Hepatocyte (in vitro differentiated cells): ENCODE results near the gene ORC3. TPM values are rescaled to one million over a fixed set of nuclear protein-coding genes. Genes with fewer than 3 reads are reported as not detected.
A peak's percentile ranks its signal among the peaks of the same experiment; 100 is the strongest.

Experiments used
- DNase-seq: peaks from one replicate; pipeline ENCODE4 v3.0.0-alpha.2; 2016; ENCODE audit warnings: low spot score
- H2AFZ ChIP-seq: fragments of 200-600 bp; sonication (generic); 2 replicates; pipeline ENCODE4 v1.6.0; 2016; ENCODE audit warnings: antibody characterized with exemption, mild to moderate bottlenecking
- H3K27ac ChIP-seq: fragments of 200-600 bp; sonication (generic); 2 replicates; pipeline ENCODE4 v1.5.1; 2016; ENCODE audit warnings: mild to moderate bottlenecking
- H3K27me3 ChIP-seq: fragments of 200-600 bp; sonication (generic); 2 replicates; pipeline ENCODE4 v1.6.1; 2016
- H3K36me3 ChIP-seq: fragments of 200-600 bp; sonication (generic); replicated peaks from 2 replicates; pipeline ENCODE4 v1.5.1; 2016; ENCODE audit warnings: low read depth; ENCODE audit not compliant: insufficient read depth
- H3K4me1 ChIP-seq: fragments of 200-600 bp; sonication (generic); 2 replicates; pipeline ENCODE4 v1.5.1; 2016; ENCODE audit warnings: mild to moderate bottlenecking, moderate library complexity; ENCODE audit not compliant: insufficient read depth
- H3K4me2 ChIP-seq: fragments of 200-600 bp; sonication (generic); 2 replicates; pipeline ENCODE4 v1.6.0; 2016
- H3K4me3 ChIP-seq: fragments of 200-600 bp; sonication (generic); 2 replicates; pipeline ENCODE4 v1.5.1; 2016; ENCODE audit warnings: mild to moderate bottlenecking
- H3K79me2 ChIP-seq: fragments of 200-600 bp; sonication (generic); 2 replicates; pipeline ENCODE4 v1.6.0; 2017; ENCODE audit warnings: mild to moderate bottlenecking
- H3K9me2 ChIP-seq: fragments of 200-600 bp; sonication (generic); replicated peaks from 2 replicates; pipeline ENCODE4 v1.6.0; 2017; ENCODE audit warnings: mild to moderate bottlenecking; ENCODE audit not compliant: insufficient read depth
- H3K9me3 ChIP-seq: fragments of 200-600 bp; sonication (generic); 2 replicates; pipeline ENCODE4 v1.5.1; 2016; ENCODE audit warnings: low read depth, mild to moderate bottlenecking
- H4K20me1 ChIP-seq: fragments of 200-600 bp; sonication (generic); 2 replicates; pipeline ENCODE4 v1.6.0; 2016; ENCODE audit warnings: mild to moderate bottlenecking; ENCODE audit not compliant: insufficient read depth, poor library complexity, severe bottlenecking
- EZH2 ChIP-seq: fragments of 200-600 bp; sonication (generic); IDR thresholded peaks from 2 replicates; pipeline ENCODE4 v1.6.1; 2016; ENCODE audit warnings: antibody characterized with exemption, mild to moderate bottlenecking, borderline replicate concordance
- EZH2phosphoT487 ChIP-seq: fragments of 200-600 bp; sonication (generic); IDR thresholded peaks from one replicate; pipeline ENCODE4 v1.6.1; 2018; ENCODE audit warnings: antibody characterized with exemption, mild to moderate bottlenecking, low read depth, moderate library complexity; ENCODE audit not compliant: unreplicated experiment, severe bottlenecking
- WGBS: methylation state at CpG from one replicate; pipeline ENCODE4 v1.1.6; 2016; ENCODE audit warnings: low lambda C conversion rate; ENCODE audit errors: missing lambda C conversion rate; 5-methylcytosine and 5-hydroxymethylcytosine counted together
- polyA plus RNA-seq: library from polyadenylated mRNA; unstranded; fragments of >200 nt; fragmentation: Nextera tagmentation; extraction: Ambion mirVana; gene quantifications from 2 replicates; pipeline ENCODE4 v1.2.1, GENCODE V29; 2016
- total RNA-seq: library from RNA; depleted of rRNA; stranded (reverse); fragments of >200 nt; gene quantifications from 2 replicates; pipeline ENCODE4 v1.2.3, GENCODE V29; 2014
- TF ChIP-seq, protein P1 (sequence below): fragments of 200-600 bp; sonication (generic); IDR thresholded peaks from 2 replicates; pipeline ENCODE4 v1.5.1; 2016; ENCODE audit warnings: antibody characterized with exemption, mild to moderate bottlenecking; ENCODE audit not compliant: poor library complexity

The ORC3 gene
- 24.2 and 27.5 TPM in 2 replicates for total RNA-seq
- 19.6 and 20.9 TPM in 2 replicates for polyA plus RNA-seq

DNA sequence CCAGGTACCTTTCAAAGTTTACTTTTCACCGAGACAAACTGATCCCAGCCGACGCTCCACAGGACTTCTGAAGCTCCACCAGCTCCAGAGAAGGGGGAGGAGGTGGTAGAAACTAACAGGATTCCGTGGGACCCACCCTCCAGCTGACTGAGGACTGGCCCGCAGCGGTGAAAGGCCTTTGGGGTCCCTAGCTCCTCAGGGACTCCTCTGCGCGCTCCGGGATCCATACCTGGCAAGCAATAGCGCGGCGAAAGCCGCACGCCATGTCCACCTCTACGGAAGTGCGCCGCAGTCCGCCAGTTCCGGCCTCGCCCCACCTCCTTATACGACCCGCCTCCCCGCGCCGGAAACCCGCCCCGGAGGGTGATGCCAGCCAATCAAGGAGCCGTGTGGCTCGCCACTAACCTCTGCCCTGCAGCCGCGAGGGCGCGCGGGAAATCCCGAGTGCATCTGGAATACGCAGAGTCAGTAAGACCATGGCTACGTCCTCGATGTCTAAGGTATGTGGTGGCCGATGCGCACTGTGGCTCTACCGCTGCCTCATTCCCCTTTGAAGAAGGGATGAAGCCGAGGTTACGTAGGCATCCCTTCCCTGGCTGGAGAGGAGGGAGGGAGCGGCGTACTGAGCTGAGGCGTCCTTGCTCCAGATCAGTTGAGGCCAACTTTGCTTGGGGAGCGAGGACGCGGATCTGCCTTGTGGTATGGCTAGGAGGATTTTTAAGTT lies at the start of gene ORC3, which contains the start of gene RARS2:
Gene ORC3, plus strand, starts transcription at position 443 of the 724 bp plus-strand sequence. Its CDS starts 34 bp downstream, at position 477.
Gene RARS2, minus strand, starts transcription at position 295 of the 724 bp plus-strand sequence. Its CDS starts 30 bp downstream, at position 265.
- WGBS: under 1% methylated on average over 44 of the region's 49 CpGs
- H2AFZ ChIP-seq: peak within 1 kb of the TSS; percentile 70

DNA sequence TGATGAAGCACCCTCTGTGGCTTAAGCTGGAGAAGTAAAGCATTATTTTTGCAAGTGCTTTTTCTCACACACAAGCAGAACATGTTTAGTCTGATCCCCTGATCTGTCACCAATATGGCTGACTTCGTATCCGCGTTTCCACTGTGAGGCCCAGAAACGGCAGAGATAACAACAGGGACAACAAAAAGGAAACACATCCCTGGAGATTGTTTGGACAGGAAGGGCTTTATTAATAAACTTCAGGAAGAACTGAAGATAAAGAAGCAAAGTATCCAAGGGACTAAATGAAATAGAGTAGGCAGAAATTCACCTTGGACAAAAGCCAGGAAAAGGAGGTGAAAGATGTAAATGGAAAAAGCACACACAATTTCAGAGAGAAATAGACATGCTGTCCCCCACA lies 49.4 kb upstream of the ORC3 start:
- 81% methylated on average over 4 of the region's 4 CpGs for WGBS
- Histone ChIP-seq H3K4me3 (no peak overlapping the region), H3K9me2 (no peaks in the 10 kb centered on the region), H2AFZ (no peak overlapping the region), H3K27me3 (no peaks in the 10 kb centered on the region), H3K4me1 (no peaks in the 10 kb centered on the region), H3K9me3 (no peaks in the 10 kb centered on the region), H3K79me2 (no peaks in the 10 kb centered on the region), H4K20me1 (no peaks in the 10 kb centered on the region), H3K4me2 (no peak overlapping the region), H3K27ac (no peak overlapping the region), H3K36me3 (no peaks in the 10 kb centered on the region)
- DNase-seq: no peak
- TF ChIP-seq EZH2phosphoT487 (no peak), EZH2 (no peak)

More for the DNA sequence above, at the start of gene ORC3, which contains the start of gene RARS2:
- peak within 1 kb of the TSS; percentile 94 for H3K4me2 ChIP-seq
- peaks cover 82% of the 10 kb centered on the region for H3K79me2 ChIP-seq
- H3K4me1 ChIP-seq: peaks cover 27% of the 10 kb centered on the region
- no peaks in the 10 kb centered on the region for H3K9me3 ChIP-seq
- H3K9me2 ChIP-seq: no peaks in the 10 kb centered on the region
- DNase-seq: peak; percentile 97
- no peak for TF ChIP-seq EZH2
- TF ChIP-seq EZH2phosphoT487: no peak
- TF ChIP-seq, protein P1, sequence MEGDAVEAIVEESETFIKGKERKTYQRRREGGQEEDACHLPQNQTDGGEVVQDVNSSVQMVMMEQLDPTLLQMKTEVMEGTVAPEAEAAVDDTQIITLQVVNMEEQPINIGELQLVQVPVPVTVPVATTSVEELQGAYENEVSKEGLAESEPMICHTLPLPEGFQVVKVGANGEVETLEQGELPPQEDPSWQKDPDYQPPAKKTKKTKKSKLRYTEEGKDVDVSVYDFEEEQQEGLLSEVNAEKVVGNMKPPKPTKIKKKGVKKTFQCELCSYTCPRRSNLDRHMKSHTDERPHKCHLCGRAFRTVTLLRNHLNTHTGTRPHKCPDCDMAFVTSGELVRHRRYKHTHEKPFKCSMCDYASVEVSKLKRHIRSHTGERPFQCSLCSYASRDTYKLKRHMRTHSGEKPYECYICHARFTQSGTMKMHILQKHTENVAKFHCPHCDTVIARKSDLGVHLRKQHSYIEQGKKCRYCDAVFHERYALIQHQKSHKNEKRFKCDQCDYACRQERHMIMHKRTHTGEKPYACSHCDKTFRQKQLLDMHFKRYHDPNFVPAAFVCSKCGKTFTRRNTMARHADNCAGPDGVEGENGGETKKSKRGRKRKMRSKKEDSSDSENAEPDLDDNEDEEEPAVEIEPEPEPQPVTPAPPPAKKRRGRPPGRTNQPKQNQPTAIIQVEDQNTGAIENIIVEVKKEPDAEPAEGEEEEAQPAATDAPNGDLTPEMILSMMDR: no peak
- H4K20me1 ChIP-seq: peaks cover 21% of the 10 kb centered on the region
- H3K36me3 ChIP-seq: no peaks in the 10 kb centered on the region
- no peaks in the 10 kb centered on the region for H3K27me3 ChIP-seq
- peak within 1 kb of the TSS; percentile 94 for H3K27ac ChIP-seq
- peak within 1 kb of the TSS; percentile 80 for H3K4me3 ChIP-seq

DNA sequence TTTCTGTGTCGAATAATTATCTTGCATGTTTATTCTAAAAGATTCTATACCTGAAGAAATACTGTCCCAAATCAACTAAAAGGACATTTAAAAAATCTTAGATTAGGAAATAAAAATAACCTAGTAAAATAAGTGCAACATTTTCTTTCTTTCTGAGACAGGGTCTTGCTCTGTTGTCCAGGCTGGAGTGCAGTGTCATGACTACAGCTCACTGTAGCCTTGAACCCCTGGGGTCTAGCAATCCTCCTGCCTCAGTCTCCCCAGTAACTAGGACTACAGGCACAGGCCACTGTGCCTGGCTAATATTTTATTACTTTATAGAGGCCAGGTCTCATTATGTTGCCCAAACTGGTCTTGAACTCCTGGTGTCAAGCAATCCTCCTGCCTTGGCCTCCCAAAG lies 48.9 kb upstream of the ORC3 start:
- Histone ChIP-seq H3K9me2 (no peaks in the 10 kb centered on the region), H3K79me2 (no peaks in the 10 kb centered on the region), H3K4me3 (no peak overlapping the region), H4K20me1 (no peaks in the 10 kb centered on the region), H3K27me3 (no peaks in the 10 kb centered on the region), H3K27ac (no peak overlapping the region), H3K36me3 (no peaks in the 10 kb centered on the region), H2AFZ (no peak overlapping the region), H3K9me3 (no peaks in the 10 kb centered on the region), H3K4me1 (no peaks in the 10 kb centered on the region), H3K4me2 (no peak overlapping the region)
- WGBS: 97% methylated on average over 1 of the region's 1 CpG
- TF ChIP-seq EZH2phosphoT487 (no peak), EZH2 (no peak)
- TF ChIP-seq, protein P1: no peak
- DNase-seq: no peak

DNA sequence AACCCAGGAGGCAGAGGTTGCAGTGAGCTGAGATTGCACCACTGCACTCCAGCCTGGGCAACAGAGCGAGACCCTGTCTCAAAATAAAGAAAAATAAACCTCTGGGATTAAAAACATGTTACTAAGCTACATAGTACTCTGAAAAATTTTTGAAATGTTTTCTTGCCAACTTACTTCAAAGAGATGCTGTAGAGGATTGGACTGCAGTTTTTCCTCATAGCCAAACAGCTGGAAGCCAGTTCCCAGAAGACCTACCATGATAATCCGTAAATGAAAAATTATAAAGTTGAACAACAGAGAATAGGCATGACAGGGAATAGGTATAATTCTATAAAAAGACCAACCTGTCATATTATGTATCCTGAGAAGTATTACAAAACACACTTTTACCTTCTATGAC lies 48.2 kb upstream of the ORC3 start:
- H3K4me2 ChIP-seq: no peak overlapping the region
- H2AFZ ChIP-seq: no peak overlapping the region
- H3K36me3 ChIP-seq: no peaks in the 10 kb centered on the region
- TF ChIP-seq EZH2phosphoT487 (no peak), EZH2 (no peak)
- TF ChIP-seq, protein P1: no peak
- no peaks in the 10 kb centered on the region for H3K79me2 ChIP-seq
- H3K4me3 ChIP-seq: no peak overlapping the region
- H3K4me1 ChIP-seq: no peaks in the 10 kb centered on the region
- no peaks in the 10 kb centered on the region for H4K20me1 ChIP-seq
- no peak for DNase-seq
- H3K27me3 ChIP-seq: no peaks in the 10 kb centered on the region
- WGBS: 100% methylated on average over 2 of the region's 2 CpGs
- H3K9me2 ChIP-seq: no peaks in the 10 kb centered on the region
- H3K27ac ChIP-seq: no peak overlapping the region
- no peaks in the 10 kb centered on the region for H3K9me3 ChIP-seq
